Activated CD4-positive, alpha-beta T cell treated with anti-CD3 and anti-CD28 coated beads, Interleukin-2, amount 50 U/mL, for 4 hours (primary cell): ENCODE results near the gene OLFM3.

Experiments
- DNase-seq, 2 experiments: peaks; one replicate each; pipeline ENCODE4 v3.0.0-alpha.2; 2020

OLFM3 gene

GRCh38 chr1:101942516-101943193 is 54.1 kb downstream of the OLFM3 start:
- no peak for DNase-seq

GRCh38 chr1:101938681-101939080 is 58.0 kb downstream of the OLFM3 start:
- DNase-seq, result no peak

DNA sequence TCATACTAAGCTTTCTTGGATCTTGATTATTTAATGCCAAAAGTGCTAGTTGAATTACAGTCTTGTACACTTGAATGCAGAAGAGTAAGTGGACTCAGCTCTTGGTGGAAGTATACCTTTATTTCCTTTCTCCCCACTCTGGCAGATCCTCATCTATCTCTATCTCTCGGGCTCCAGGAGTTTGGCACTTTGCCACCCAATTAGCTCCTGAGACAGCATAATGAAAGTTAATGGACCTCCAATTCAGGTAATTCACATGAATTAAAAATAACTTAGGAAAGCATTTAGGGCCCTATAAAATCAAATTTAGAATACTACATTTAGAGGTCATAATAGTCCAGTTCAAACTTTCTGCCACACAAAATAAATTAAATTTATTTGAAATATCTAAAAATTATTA is 67.4 kb downstream of the OLFM3 start:
- DNase-seq, result no peak

DNA sequence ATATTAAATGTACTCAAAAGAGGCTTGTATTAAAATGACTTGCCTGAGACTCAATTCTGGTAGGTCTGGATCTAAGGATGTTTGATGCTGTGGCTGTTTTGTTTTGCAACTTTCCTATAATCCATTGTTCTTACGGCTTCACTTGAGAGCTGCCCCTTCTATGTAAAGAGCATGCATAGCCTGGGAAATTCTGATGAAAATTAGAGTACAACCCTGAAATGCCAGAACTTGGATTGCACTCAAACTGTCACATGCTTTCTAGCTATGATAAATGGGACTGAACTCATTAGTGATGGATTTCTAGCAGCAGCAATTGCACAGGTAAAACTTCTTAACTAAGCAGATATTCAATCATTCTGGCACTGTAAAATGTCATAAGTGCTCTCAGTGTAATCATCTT is 67.9 kb downstream of the OLFM3 start:
- DNase-seq, result no peak

- no peak for DNase-seq
Observed at GRCh38 chr1:101924700-101925099, 72.0 kb downstream of the OLFM3 start.

DNA sequence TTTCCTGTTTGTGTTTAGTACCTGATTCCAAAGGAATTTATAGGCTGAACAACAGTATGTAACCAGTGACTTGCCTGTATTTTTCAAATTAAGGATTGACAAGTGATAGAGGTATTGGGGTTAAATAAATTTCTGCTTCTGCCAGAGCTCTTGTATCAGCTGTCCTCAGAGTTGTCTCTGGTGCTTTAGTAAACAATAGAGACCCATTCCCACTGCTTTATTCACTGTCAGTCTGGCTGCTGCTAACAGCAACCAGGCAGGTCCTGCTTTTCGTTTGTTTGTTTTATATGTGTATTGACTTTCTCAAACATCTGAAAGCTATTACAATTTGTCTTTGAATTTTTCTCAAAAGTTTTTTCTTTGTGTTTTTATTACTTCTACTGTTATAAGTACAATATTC is 76.1 kb downstream of the OLFM3 start:
- DNase-seq, result no peak

DNA sequence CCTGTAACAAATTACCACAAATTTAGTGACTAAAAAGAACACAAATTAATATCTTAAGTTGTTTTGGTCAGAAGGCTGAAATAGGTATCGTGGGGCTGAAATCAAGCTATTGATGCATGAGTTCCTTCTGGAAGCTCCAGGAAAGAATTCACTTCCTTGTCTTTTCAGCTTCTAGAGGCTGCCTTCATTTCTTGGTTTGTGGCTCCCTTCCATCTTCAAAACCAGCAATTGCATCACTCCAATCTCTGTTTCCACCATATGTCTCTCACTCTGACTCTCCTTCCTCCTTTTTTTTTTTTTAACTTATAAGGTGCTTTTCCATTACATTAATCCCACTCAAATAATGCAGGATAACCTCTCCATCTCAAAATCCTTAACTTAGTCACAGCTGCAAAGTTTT is 78.4 kb downstream of the OLFM3 start:
- DNase-seq, result no peak

- DNase-seq, result no peak
Observed at GRCh38 chr1:101915597-101915996, 81.1 kb downstream of the OLFM3 start.

DNA sequence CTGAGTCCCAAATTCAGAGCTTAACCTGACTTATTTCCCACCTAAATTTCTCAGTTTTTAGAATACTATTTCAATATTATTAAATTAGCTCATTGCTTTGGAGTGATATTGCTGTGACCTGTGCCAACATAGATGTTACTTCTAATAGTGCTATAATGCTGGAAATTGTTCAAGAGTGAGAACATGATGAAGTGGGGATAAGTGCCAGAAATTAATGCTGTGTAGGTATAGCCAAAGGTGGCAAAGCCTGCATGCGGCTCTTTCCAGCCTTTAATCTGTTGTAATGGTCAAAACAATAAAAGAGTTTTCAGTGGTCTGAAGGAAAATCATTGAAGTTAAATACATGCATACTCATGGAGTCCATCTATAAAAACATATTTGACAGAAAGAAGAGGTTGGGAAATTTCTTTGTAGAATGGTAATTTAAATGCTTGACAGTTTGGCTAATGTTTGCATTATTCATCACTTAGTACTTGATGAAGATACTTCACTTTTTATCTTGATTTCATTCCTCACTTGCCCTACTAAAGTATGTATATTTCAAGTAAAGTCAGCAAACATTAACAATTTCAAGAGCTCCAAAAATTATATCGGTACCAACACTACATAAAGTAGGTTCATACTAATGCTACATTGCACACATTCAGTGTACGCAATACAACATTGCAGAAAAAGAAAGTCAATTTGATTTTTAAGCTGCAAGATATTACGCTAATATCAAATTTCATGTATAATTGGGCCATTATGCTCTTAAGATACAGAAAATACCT is 82.1 kb downstream of the OLFM3 start:
- DNase-seq, result no peak

DNA sequence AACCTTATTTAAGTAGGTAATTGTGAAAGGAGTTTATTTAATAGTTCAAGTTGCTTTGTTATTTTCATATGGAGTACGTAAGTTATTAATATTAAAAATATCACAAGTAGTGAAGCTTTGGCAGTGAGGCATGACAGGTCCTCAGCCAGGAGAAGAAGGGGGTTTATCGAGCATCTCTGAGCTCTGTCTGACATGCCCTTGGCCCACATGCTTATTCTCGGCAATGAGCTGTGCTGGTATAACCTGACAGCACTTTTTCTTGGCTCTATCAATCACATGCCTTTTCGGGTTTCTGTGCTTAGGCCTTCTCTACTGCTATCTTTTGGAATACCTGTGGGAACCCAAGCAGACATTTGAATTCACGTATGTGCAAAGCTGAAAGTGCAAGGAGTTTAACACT is 84.8 kb downstream of the OLFM3 start:
- DNase-seq, result no peak

GRCh38 chr1:101908980-101909379 is 87.7 kb downstream of the OLFM3 start:
- DNase-seq, result no peak

- no peak for DNase-seq
Observed at GRCh38 chr1:101907264-101907663, 89.5 kb downstream of the OLFM3 start.

GRCh38 chr1:101905283-101905835 is 91.4 kb downstream of the OLFM3 start:
- no peak for DNase-seq

GRCh38 chr1:101902199-101902598 is 94.5 kb downstream of the OLFM3 start:
- no peak for DNase-seq

GRCh38 chr1:101898137-101898536 is 98.6 kb downstream of the OLFM3 start:
- DNase-seq, result no peak

DNA sequence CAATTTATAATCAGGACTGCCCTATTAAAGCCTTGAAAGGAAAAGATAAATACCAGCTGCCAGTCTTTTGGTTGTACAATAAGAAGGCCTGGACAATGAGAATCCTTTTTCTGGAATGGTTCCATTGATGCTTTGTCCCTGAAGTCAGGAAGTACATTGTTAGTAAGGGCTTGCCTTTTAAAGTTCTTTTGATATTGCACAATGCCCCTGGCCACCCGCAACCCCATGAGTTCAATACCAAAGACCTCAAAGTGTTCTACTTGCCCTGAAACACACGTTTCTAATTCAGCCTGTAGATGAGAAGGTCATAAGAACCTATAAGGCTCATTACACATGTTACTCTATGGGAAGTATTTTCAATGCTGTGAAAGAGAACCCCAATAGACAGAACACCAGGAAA is 112.1 kb downstream of the OLFM3 start:
- DNase-seq, result no peak

DNA sequence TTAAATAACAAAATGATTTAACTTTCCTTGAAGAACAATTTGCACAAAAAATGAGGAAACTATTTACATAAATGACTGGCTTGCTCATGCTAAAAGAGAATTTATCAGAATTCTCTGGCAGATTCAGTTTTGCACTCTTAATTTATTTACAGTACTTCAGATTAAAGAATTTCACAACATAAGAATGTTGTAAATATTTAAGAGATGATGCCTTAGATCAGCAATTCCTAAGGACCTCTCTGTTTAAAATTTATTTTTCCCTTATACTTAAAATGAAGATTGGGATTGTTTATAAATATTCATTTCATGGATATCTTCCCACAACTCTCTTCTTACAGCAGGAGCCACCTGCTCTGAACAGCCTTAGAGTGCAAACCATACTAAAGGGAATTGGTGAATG is 120.8 kb downstream of the OLFM3 start:
- no peak for DNase-seq

DNA sequence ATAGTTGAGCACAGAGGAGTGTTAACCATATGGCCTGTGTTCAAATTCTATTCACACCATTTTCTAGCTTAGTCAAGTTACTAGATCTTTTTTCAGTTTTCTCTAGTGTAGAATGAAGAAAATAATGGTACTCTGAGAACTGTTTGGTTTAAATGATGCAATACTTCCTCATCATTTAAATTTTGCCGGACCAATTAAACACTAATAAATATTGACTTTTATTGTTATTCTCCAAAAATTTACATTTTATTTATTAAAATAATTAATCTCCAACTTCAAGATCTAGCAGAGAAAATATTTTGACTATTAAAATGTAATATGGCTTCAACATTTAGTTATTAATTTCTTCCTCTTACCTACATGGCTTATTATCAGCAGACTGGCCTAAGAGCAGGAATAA is 123.1 kb downstream of the OLFM3 start:
- no peak for DNase-seq

DNA sequence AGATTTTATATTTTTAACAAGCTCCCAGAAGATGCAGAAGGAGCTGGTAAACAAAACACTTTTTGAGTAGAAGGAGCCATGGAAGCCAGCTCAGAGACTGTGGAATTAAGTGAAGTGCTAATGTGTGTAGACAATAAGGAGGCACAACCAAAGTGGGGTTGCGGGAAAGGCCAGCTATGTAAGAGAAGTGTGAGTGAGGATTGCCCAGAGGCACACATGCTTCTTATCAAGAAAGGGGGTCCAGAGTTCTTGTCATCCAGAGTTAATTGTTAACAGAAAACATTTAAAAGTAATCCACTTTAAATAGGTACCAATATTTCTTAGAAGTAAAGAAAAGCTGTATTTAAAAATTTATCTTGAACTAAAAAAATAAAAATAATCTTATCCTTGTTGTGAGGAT is 136.8 kb downstream of the OLFM3 start:
- DNase-seq, result no peak

- no peak for DNase-seq
Observed at GRCh38 chr1:101854271-101854670, 142.5 kb downstream of the OLFM3 start.

DNA sequence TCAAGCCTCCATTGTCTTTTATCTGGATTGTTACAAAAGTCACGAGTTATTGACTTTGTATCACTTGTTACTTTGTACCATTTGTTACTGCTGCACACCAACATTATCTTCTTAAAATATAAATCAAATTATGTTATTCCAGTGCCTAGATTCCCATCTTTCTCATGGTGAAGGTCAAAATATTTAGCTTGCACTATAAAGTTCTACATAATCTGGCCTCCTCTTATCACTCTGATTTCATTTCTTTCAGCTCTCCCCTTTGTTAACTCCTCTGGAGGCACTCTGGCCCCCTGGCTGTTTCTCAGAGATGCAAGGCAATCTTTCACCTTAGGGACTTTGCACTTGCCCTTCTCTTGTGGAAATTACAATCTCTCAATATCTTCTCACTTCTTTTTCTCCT is 143.8 kb downstream of the OLFM3 start:
- no peak for DNase-seq

DNA sequence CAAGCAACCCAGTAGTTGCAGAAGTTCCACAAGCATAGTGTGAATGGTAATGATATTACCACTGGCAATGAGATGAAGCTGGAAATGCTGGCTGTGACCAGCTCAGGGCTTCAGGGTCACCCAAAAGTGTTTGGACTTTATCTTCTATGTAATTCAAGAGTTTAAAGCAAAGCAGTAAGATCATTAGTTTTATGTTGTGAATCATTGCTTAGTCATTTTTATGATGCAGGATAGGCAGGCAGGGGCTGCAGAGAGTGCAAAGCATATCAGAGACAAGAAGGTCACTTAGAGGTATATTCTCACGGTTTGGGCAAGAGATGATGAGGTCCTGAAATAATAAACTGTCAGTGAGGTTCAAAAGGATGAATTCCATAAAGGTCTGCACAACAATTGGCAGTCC is 147.4 kb downstream of the OLFM3 start:
- DNase-seq, result no peak

DNA sequence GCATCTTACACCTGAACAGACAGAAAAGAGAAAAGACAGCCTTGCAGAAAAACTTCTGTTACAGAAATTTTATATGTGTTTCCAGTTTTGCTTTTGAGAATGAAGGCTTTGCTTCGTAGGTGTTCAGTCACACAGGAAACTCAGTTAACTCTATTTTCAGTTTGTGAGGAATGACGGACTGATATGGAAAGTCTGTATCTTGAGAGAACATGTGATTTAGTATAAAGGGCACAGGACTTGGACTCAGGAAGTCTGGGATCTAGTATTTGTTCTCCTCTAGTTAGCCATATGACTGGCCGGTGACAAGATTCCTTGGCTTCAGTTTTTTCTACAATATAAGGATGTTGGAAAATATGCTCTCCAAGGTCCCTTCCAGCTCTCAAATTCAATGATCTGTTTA is 149.1 kb downstream of the OLFM3 start:
- no peak for DNase-seq

DNA sequence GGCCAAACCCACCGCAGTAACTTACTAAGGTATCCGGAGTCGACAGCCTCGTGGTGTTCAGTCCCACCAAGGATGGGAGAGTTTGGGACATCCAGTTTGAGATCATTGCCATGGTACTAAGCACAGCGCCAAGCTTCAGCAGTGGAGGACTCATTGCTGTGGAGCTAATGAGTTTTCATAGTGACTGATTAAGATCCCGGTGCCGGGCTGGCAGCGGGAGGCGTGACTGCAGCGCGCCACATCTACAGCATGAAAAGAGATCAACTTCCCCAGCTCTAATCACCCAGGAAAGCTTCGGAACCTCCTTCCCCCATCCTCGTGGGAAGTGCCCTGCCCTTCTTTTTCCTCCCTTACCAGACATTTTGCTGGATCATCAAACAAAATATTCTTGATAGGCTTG is 149.9 kb downstream of the OLFM3 start:
- no peak for DNase-seq

GRCh38 chr1:101843160-101843559 is 153.6 kb downstream of the OLFM3 start:
- no peak for DNase-seq
